IMR-90 (cell line): ENCODE data around the gene TMOD1. TPM values are rescaled to one million over a fixed set of nuclear protein-coding genes. Genes with fewer than 3 reads are reported as not detected.

Source experiments
- ATAC-seq: fragments of 200-7000 bp; cut with Tn5 transposase; 2 replicates; pipeline ENCODE4 v1.9.1; 2020; ENCODE audit warnings: low read depth, mild to moderate bottlenecking, moderate library complexity
- BruUV-seq: library from RNA; stranded (reverse); fragments of 400-500 nt; replicated peaks from 2 replicates; lab custom pipeline; 2021; lab: Mats Ljungman, UMichigan
- CTCF ChIA-PET: fragments of 300-600 bp; formaldehyde crosslinking; extraction: SDS; loops from one replicate; lab custom pipeline; 2021; ENCODE audit warnings: antibody characterized with exemption; lab: Yijun Ruan, JAX
- POLR2A ChIA-PET: fragments of 300-600 bp; sonication (Branson Sonifier 250); formaldehyde crosslinking; loops from one replicate; lab custom pipeline; 2022; ENCODE audit warnings: antibody characterized with exemption; ENCODE audit not compliant: unreplicated experiment; lab: Charles Lee
- DNase-seq: peaks from one replicate; pipeline ENCODE4 v3.0.0; 2013
- H2AFZ ChIP-seq: replicated peaks from 2 replicates; pipeline ENCODE3; 2013; ENCODE audit warnings: low read length, mild to moderate bottlenecking; ENCODE audit not compliant: poor library complexity
- H2AK5ac ChIP-seq: 2 replicates; pipeline ENCODE4 v1.6.1; 2013; ENCODE audit warnings: low read depth, low read length, inconsistent platforms
- H2AK9ac ChIP-seq: replicated peaks from 2 replicates; pipeline ENCODE3; 2013; ENCODE audit warnings: mild to moderate bottlenecking, low read depth, low read length, moderate library complexity; ENCODE audit not compliant: poor library complexity
- H2BK120ac ChIP-seq: 2 replicates; pipeline ENCODE4 v1.6.1; 2013; ENCODE audit warnings: low read depth, low read length, inconsistent platforms
- H2BK15ac ChIP-seq: 3 replicates; pipeline ENCODE4 v1.6.1; 2013; ENCODE audit warnings: low read depth, low read length, inconsistent platforms
- H2BK20ac ChIP-seq: 2 replicates; pipeline ENCODE4 v1.6.1; 2013; ENCODE audit warnings: low read depth, mild to moderate bottlenecking, inconsistent platforms, low read length, moderate library complexity
- H2BK5ac ChIP-seq: 2 replicates; pipeline ENCODE4 v1.6.1; 2013; ENCODE audit warnings: mild to moderate bottlenecking, low read depth, low read length, inconsistent platforms; ENCODE audit not compliant: poor library complexity, severe bottlenecking
- H3K14ac ChIP-seq: replicated peaks from 2 replicates; pipeline ENCODE4 v1.6.1; 2013; ENCODE audit warnings: low read depth, low read length, inconsistent platforms
- H3K18ac ChIP-seq: 2 replicates; pipeline ENCODE4 v1.6.1; 2013; ENCODE audit warnings: low read depth, low read length, control low read depth
- H3K23ac ChIP-seq: 2 replicates; pipeline ENCODE4 v1.6.1; 2013; ENCODE audit warnings: low read depth, low read length, inconsistent platforms
- H3K27ac ChIP-seq: 2 replicates; pipeline ENCODE4 v1.5.1; 2013; ENCODE audit warnings: mild to moderate bottlenecking, control low read depth, low read length; ENCODE audit not compliant: insufficient read depth
- H3K27me3 ChIP-seq: 2 replicates; pipeline ENCODE4 v1.6.1; 2013; ENCODE audit warnings: low read length; ENCODE audit not compliant: control insufficient read depth, insufficient read depth
- H3K36me3 ChIP-seq: 2 replicates; pipeline ENCODE4 v1.6.1; 2013; ENCODE audit warnings: low read length, mixed read lengths; ENCODE audit not compliant: control insufficient read depth, insufficient read depth
- H3K4ac ChIP-seq: 2 replicates; pipeline ENCODE4 v1.6.1; 2013; ENCODE audit warnings: low read depth, low read length, inconsistent platforms
- H3K4me1 ChIP-seq: 2 replicates; pipeline ENCODE4 v1.6.1; 2013; ENCODE audit warnings: low read length, mixed read lengths; ENCODE audit not compliant: control insufficient read depth, insufficient read depth
- H3K4me2 ChIP-seq: 2 replicates; pipeline ENCODE4 v1.6.1; 2013; ENCODE audit warnings: low read depth, mild to moderate bottlenecking, control low read depth, low read length, moderate library complexity
- H3K4me3 ChIP-seq: 2 replicates; pipeline ENCODE4 v1.5.1; 2013; ENCODE audit warnings: low read depth, mild to moderate bottlenecking, control low read depth, low read length, moderate library complexity; ENCODE audit not compliant: insufficient read depth
- H3K56ac ChIP-seq: 2 replicates; pipeline ENCODE4 v1.6.1; 2013; ENCODE audit warnings: low read length, inconsistent platforms; ENCODE audit not compliant: insufficient read depth; ENCODE audit errors: extremely low read depth
- H3K79me1 ChIP-seq, 2 experiments: 2 replicates each; pipeline ENCODE4 v1.6.1; 2013; ENCODE audit warnings: low read length in 2 of 2, inconsistent platforms in 1 of 2, low read depth in 1 of 2
- H3K9ac ChIP-seq: 2 replicates; pipeline ENCODE4 v1.6.1; 2013; ENCODE audit warnings: low read depth, low read length, control low read depth
- H3K9me1 ChIP-seq: 2 replicates; pipeline ENCODE4 v1.6.1; 2013; ENCODE audit warnings: low read length, inconsistent platforms; ENCODE audit not compliant: insufficient read depth
- H3K9me3 ChIP-seq: 2 replicates; pipeline ENCODE4 v1.6.1; 2013; ENCODE audit warnings: low read length; ENCODE audit not compliant: control insufficient read depth, insufficient read depth
- H4K20me1 ChIP-seq: 2 replicates; pipeline ENCODE4 v1.6.1; 2013; ENCODE audit warnings: low read length, inconsistent platforms; ENCODE audit not compliant: insufficient read depth
- H4K5ac ChIP-seq: 2 replicates; pipeline ENCODE4 v1.6.1; 2013; ENCODE audit warnings: mild to moderate bottlenecking, low read depth, low read length, control low read depth
- H4K8ac ChIP-seq, 2 experiments: 2 replicates each; pipeline ENCODE4 v1.6.1; 2013; ENCODE audit warnings: low read depth in 2 of 2, low read length in 2 of 2, control low read depth in 1 of 2, inconsistent platforms in 1 of 2
- H4K91ac ChIP-seq: 2 replicates; pipeline ENCODE4 v1.6.1; 2013; ENCODE audit warnings: low read depth, low read length, inconsistent platforms; ENCODE audit not compliant: insufficient read depth
- CHD1 ChIP-seq: IDR thresholded peaks from 2 replicates; pipeline ENCODE4 v1.6.1; 2012; ENCODE audit warnings: low read depth, low read length, improper control_type of control experiment
- MAFK ChIP-seq: IDR thresholded peaks from 2 replicates; pipeline ENCODE4 v1.6.1; 2012; ENCODE audit warnings: low read depth, low read length, improper control_type of control experiment
- MAZ ChIP-seq: IDR thresholded peaks from 2 replicates; pipeline ENCODE4 v1.6.1; 2012; ENCODE audit warnings: low read depth, mild to moderate bottlenecking, low read length, improper control_type of control experiment, moderate library complexity, borderline replicate concordance
- WGBS, 2 experiments: methylation state at CpG; one replicate each; pipeline versions ENCODE4 v1.1.5 to v1.1.7; 2013; ENCODE audit warnings: missing lambda C conversion rate in 2 of 2; ENCODE audit not compliant: insufficient read length in 1 of 2; ENCODE audit errors: extremely low coverage in 2 of 2; 5-methylcytosine and 5-hydroxymethylcytosine counted together
- dilution Hi-C: fragments of 300-500 bp; cut with HindIII; formaldehyde crosslinking; loops from one replicate; pipeline ENCODE4 v1.14.3; 2018; ENCODE audit warnings: low sequenced_read_pairs; ENCODE audit not compliant: unreplicated experiment
- in situ Hi-C: fragments of 300-500 bp; cut with MboI; formaldehyde crosslinking; loops from 3 replicates; pipeline ENCODE4 v1.14.3; 2019; ENCODE audit warnings: low sequenced_read_pairs, inconsistent platforms, mixed read lengths
- intact Hi-C: fragments of 100-400 bp; cut with micrococcal nuclease; formaldehyde crosslinking; loops from 2 replicates; pipeline ENCODE4 v1.10.0; 2022
- polyA plus RNA-seq, 3 experiments: library from polyadenylated mRNA; depleted of rRNA; stranded (reverse); fragments of >200 nt; gene quantifications; 2 replicates each; pipeline ENCODE4 v1.2.3, GENCODE V29; 2012; ENCODE audit warnings: low replicate concordance in 1 of 3
- total RNA-seq: library from RNA; depleted of rRNA; stranded (reverse); fragments of >200 nt; gene quantifications from 2 replicates; pipeline ENCODE4 v1.2.3, GENCODE V29; 2012

The TMOD1 gene
- total and polyA plus RNA-seq, 2 of the 4 experiments (the other 2 are of a cell fraction): 0.18 to 0.38 TPM

- H4K8ac ChIP-seq: no peak overlapping the region
- no peaks in the 10 kb centered on the region for H3K79me1 ChIP-seq
- no peak overlapping the region for H3K4ac ChIP-seq
- TF ChIP-seq MAZ: no peak
- no peak for TF ChIP-seq CHD1
- no peak for TF ChIP-seq MAFK
- no peaks in the 10 kb centered on the region for H4K20me1 ChIP-seq
- H3K9ac ChIP-seq: no peak overlapping the region
- no peaks in the 10 kb centered on the region for H3K4me1 ChIP-seq
- H3K36me3 ChIP-seq: no peaks in the 10 kb centered on the region
- no peak overlapping the region for H3K23ac ChIP-seq
- H3K4me2 ChIP-seq: no peak overlapping the region
- DNase-seq: no peak
- H2BK20ac ChIP-seq: no peak overlapping the region
- no peak overlapping the region for H2AFZ ChIP-seq
- BruUV-seq: no TSS peak
- dilution Hi-C loops (no loop called here), intact Hi-C loops (no loop called here), in situ Hi-C loops (no loop called here)
- H2BK5ac ChIP-seq: no peak overlapping the region
- H2BK15ac ChIP-seq: no peak overlapping the region
- no peak overlapping the region for H3K4me3 ChIP-seq
- H3K14ac ChIP-seq: no peak overlapping the region
- CTCF ChIA-PET: no interaction called here
- POLR2A ChIA-PET: no interaction called here
- peaks cover 4% of the 10 kb centered on the region for H3K9me1 ChIP-seq
- no peak overlapping the region for H2AK5ac ChIP-seq
- no peak for ATAC-seq
- no peak overlapping the region for H3K56ac ChIP-seq
- H2AK9ac ChIP-seq: no peak overlapping the region
- H3K18ac ChIP-seq: no peak overlapping the region
- H4K91ac ChIP-seq: no peak overlapping the region
- no peak overlapping the region for H3K27ac ChIP-seq
- WGBS, 2 experiments: no CpG with 5 or more reads among the region's 7 CpGs
- H2BK120ac ChIP-seq: no peak overlapping the region
- H3K27me3 ChIP-seq: peaks cover 2% of the 10 kb centered on the region; the same call in 1 of the 2 replicates
- H3K9me3 ChIP-seq: no peaks in the 10 kb centered on the region
- no peak overlapping the region for H4K5ac ChIP-seq
Observed at GRCh38 chr9:97557606-97558095, 56.2 kb downstream of the TMOD1 start.
